Breast epithelium (tissue), 3 donors: ENCODE results near the gene ATOSA.

Experiments
- CTCF ChIP-seq, 3 donors: fragments of 450-650 bp; IDR thresholded peaks; one replicate each; pipeline ENCODE4 v1.5.1; 2016 to 2017; ENCODE audit warnings: antibody characterized with exemption in 3 of 3, mild to moderate bottlenecking in 3 of 3, moderate library complexity in 3 of 3
- POLR2A ChIP-seq: fragments of 450-650 bp; IDR thresholded peaks from one replicate; pipeline ENCODE4 v1.6.1; 2016; ENCODE audit warnings: antibody characterized with exemption, mild to moderate bottlenecking, moderate library complexity

- TF ChIP-seq CTCF (IDR thresholded peaks at IDR 0.05) (no peak), POLR2A (no peak)
Observed at GRCh38 chr15:52660192-52660591, 19.0 kb downstream of the ATOSA start.
